Body of pancreas (tissue), 4 donors: Measurements from ENCODE around the gene MLLT6.

Source experiments
- CTCF ChIP-seq, 7 experiments: fragments of 450-650 bp in 4 of 7; fragments of 200-600 bp in 3 of 7; sonication (generic) in 3 of 7; IDR thresholded peaks; one replicate each; pipeline ENCODE4 v1.5.1; 2016 to 2019; ENCODE audit warnings: antibody characterized with exemption in 7 of 7
- POLR2A ChIP-seq, 3 donors: fragments of 450-650 bp; IDR thresholded peaks; one replicate each; pipeline ENCODE4 v1.6.1; 2016; ENCODE audit warnings: antibody characterized with exemption in 3 of 3, mild to moderate bottlenecking in 2 of 3

GRCh38 chr17:38711792-38712571 is 6.9 kb downstream of the MLLT6 start:
- TF ChIP-seq CTCF (IDR thresholded peaks at IDR 0.05) (no peak), POLR2A (IDR thresholded peaks at IDR 0.05) (no peak)
